HEK293T (cell line): ENCODE data around the gene RAPGEF4.

Experiments
- ARNT ChIP-seq: fragments of 450-650 bp; IDR thresholded peaks from 2 replicates; pipeline ENCODE4 v1.6.1; 2017; ENCODE audit warnings: mild to moderate bottlenecking
- BHLHE40 ChIP-seq: fragments of 450-650 bp; IDR thresholded peaks from 2 replicates; pipeline ENCODE4 v1.6.1; 2016; ENCODE audit warnings: mild to moderate bottlenecking, moderate library complexity, borderline replicate concordance
- ELF4 ChIP-seq: fragments of 450-650 bp; IDR thresholded peaks from 2 replicates; pipeline ENCODE4 v1.6.1; 2017; ENCODE audit warnings: antibody characterized with exemption
- SP1 ChIP-seq: fragments of 450-650 bp; IDR thresholded peaks from 2 replicates; pipeline ENCODE4 v1.6.1; 2017
- SUZ12 ChIP-seq: fragments of 450-650 bp; IDR thresholded peaks from 2 replicates; pipeline ENCODE4 v1.6.1; 2016; ENCODE audit warnings: mild to moderate bottlenecking

DNA sequence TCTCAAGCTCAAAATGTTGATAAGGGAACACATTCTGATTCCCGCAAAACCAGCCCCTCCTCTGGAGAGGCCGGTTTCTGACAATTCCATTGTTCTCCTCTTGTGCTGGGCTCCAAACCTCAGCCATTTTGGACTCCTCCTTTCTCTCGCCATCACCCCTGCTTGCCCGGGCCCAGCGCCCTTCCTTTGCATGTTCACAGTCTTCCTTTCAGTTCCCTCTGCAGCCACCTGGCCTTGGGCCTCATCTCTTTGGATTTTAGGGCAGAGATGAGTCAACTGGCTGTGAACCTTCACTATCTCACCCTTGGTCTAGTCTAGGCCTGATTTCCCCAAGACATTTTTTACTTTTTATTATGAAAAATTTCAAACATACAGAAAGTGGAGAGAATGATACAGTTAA lies 184.1 kb downstream of the RAPGEF4 start:
- no peak for TF ChIP-seq SP1
- TF ChIP-seq SUZ12: no peak
- no peak for TF ChIP-seq ELF4
- no peak for TF ChIP-seq BHLHE40
- no peak for TF ChIP-seq ARNT
